Liver (tissue), 9 donors: Measurements from ENCODE around the gene B3GALT2. TPM values are rescaled to one million over a fixed set of nuclear protein-coding genes. Genes with fewer than 3 reads are reported as not detected.

Source experiments
- DNase-seq: peaks from one replicate; pipeline ENCODE4 v3.0.0-alpha.2; 2017; ENCODE audit warnings: low spot score
- H3K27ac ChIP-seq, 2 donors: one replicate each; pipeline ENCODE4 v1.7.0; 2013; ENCODE audit warnings: inconsistent platforms in 2 of 2, low read length in 2 of 2, control low read depth in 1 of 2, low read depth in 1 of 2, mild to moderate bottlenecking in 1 of 2
- H3K27me3 ChIP-seq, 4 donors: one replicate each; pipeline versions ENCODE4 v1.6.1 to v1.7.0; 2013; ENCODE audit warnings: low read length in 3 of 4, inconsistent platforms in 1 of 4, mild to moderate bottlenecking in 1 of 4, moderate library complexity in 1 of 4; ENCODE audit not compliant: control insufficient read depth in 4 of 4, insufficient read depth in 4 of 4
- H3K36me3 ChIP-seq, 4 donors: one replicate each; pipeline versions ENCODE4 v1.6.1 to v1.7.0; 2013; ENCODE audit warnings: low read length in 3 of 4, mild to moderate bottlenecking in 3 of 4, low read depth in 1 of 4, moderate library complexity in 1 of 4; ENCODE audit not compliant: control insufficient read depth in 4 of 4, insufficient read depth in 3 of 4
- H3K4me1 ChIP-seq, 4 donors: one replicate each; pipeline versions ENCODE4 v1.6.1 to v1.7.0; 2013; ENCODE audit warnings: low read length in 3 of 4, mild to moderate bottlenecking in 3 of 4, moderate library complexity in 1 of 4; ENCODE audit not compliant: control insufficient read depth in 4 of 4, insufficient read depth in 4 of 4
- H3K4me3 ChIP-seq, 3 donors: one replicate each; pipeline versions ENCODE4 v1.6.1 to v1.7.0; 2013; ENCODE audit warnings: low read length in 3 of 3, control low read depth in 1 of 3, low read depth in 1 of 3, mild to moderate bottlenecking in 1 of 3
- H3K9ac ChIP-seq, 2 donors: one replicate each; pipeline ENCODE4 v1.7.0; 2013; ENCODE audit warnings: low read length in 2 of 2, mild to moderate bottlenecking in 2 of 2, moderate library complexity in 2 of 2, control low read depth in 1 of 2, low read depth in 1 of 2
- H3K9me3 ChIP-seq, 4 donors: one replicate each; pipeline versions ENCODE4 v1.6.1 to v1.7.0; 2013; ENCODE audit warnings: low read length in 3 of 4; ENCODE audit not compliant: control insufficient read depth in 4 of 4
- ATF3 ChIP-seq: IDR thresholded peaks from 2 replicates; pipeline ENCODE4 v1.6.1; 2016; ENCODE audit warnings: antibody characterized with exemption
- CTCF ChIP-seq: fragments of 150-350 bp; IDR thresholded peaks from 2 replicates; pipeline ENCODE4 v1.5.1; 2017; ENCODE audit warnings: improper control_type of control experiment, low read depth, low read length; ENCODE audit not compliant: missing input control
- EGR1 ChIP-seq, 2 donors: IDR thresholded peaks; 2 replicates each; pipeline ENCODE4 v1.6.1; 2016 to 2018; ENCODE audit warnings: antibody characterized with exemption in 2 of 2, low read depth in 2 of 2
- FOXA1 ChIP-seq: IDR thresholded peaks from 2 replicates; pipeline ENCODE4 v1.6.1; 2016; ENCODE audit warnings: antibody characterized with exemption
- FOXA2 ChIP-seq: IDR thresholded peaks from 2 replicates; pipeline ENCODE4 v1.6.1; 2016; ENCODE audit warnings: antibody characterized with exemption
- GABPA ChIP-seq, 2 donors: IDR thresholded peaks in 1 of 2; conservative IDR thresholded peaks in 1 of 2; 2 replicates each; pipeline ENCODE4 v1.6.1; 2016; ENCODE audit warnings: antibody characterized with exemption in 2 of 2, mild to moderate bottlenecking in 1 of 2, moderate library complexity in 1 of 2
- HNF4A ChIP-seq, 2 donors: conservative IDR thresholded peaks; 2 replicates each; pipeline ENCODE4 v1.6.1; 2016; ENCODE audit warnings: antibody characterized with exemption in 2 of 2, mild to moderate bottlenecking in 2 of 2
- JUND ChIP-seq, 2 donors: IDR thresholded peaks; 2 replicates each; pipeline ENCODE4 v1.6.1; 2016; ENCODE audit warnings: antibody characterized with exemption in 2 of 2
- MAX ChIP-seq: IDR thresholded peaks from 2 replicates; pipeline ENCODE4 v1.6.1; 2016; ENCODE audit warnings: antibody characterized with exemption
- NR2F2 ChIP-seq: IDR thresholded peaks from 2 replicates; pipeline ENCODE4 v1.6.1; 2016; ENCODE audit warnings: antibody characterized with exemption
- RAD21 ChIP-seq, 2 donors: IDR thresholded peaks; 2 replicates each; pipeline ENCODE4 v1.6.1; 2016; ENCODE audit warnings: antibody characterized with exemption in 2 of 2, mild to moderate bottlenecking in 2 of 2
- REST ChIP-seq: IDR thresholded peaks from 2 replicates; pipeline ENCODE4 v1.6.1; 2016; ENCODE audit warnings: antibody characterized with exemption, mild to moderate bottlenecking
- RXRA ChIP-seq, 2 donors: IDR thresholded peaks; 2 replicates each; pipeline ENCODE4 v1.6.1; 2017 to 2018; ENCODE audit warnings: antibody characterized with exemption in 2 of 2, mild to moderate bottlenecking in 1 of 2
- SP1 ChIP-seq: IDR thresholded peaks from 2 replicates; pipeline ENCODE4 v1.6.1; 2018; ENCODE audit warnings: antibody characterized with exemption, mild to moderate bottlenecking
- YY1 ChIP-seq: IDR thresholded peaks from 2 replicates; pipeline ENCODE4 v1.6.1; 2016; ENCODE audit warnings: antibody characterized with exemption, mild to moderate bottlenecking
- ZBTB33 ChIP-seq: IDR thresholded peaks from 2 replicates; pipeline ENCODE4 v1.6.1; 2016; ENCODE audit warnings: antibody characterized with exemption
- WGBS: extraction: QIAGEN DNeasy Blood & Tissue Kit; methylation state at CpG from one replicate; pipeline ENCODE4 v1.1.7; 2013; 5-methylcytosine and 5-hydroxymethylcytosine counted together
- polyA plus RNA-seq, 2 donors: library from polyadenylated mRNA; stranded (reverse) in 1 of 2; unstranded in 1 of 2; fragments of 200-250 nt in 1 of 2; fragments of >200 nt in 1 of 2; fragmentation: Nextera tagmentation in 1 of 2; extraction: Ambion mirVana in 1 of 2; gene quantifications; one replicate each; pipeline versions ENCODE4 v1.2.1 to v1.2.3, GENCODE V29; 2013 to 2015
- total RNA-seq, 2 donors: library from RNA; depleted of rRNA; stranded (reverse); fragments of >200 nt; gene quantifications; one replicate each; pipeline ENCODE4 v1.2.3, GENCODE V29; 2014
- donor health status: healthy.
- donor health status: healthy.
- donor health status: healthy.
- donor health status: healthy.
- donor health status: healthy.

Gene B3GALT2
- total and polyA plus RNA-seq, 4 donors: 0.10 to 1.9 (median 0.35) TPM

- Histone ChIP-seq H3K9ac (no peak overlapping the region), H3K4me1 (no peaks in the 10 kb centered on the region), H3K27me3 (no peaks in the 10 kb centered on the region), H3K9me3 (no peaks in the 10 kb centered on the region), H3K27ac (no peak overlapping the region), H3K4me3 (no peak overlapping the region), H3K36me3 (peaks cover 7 to 36% (median 26%) of the 10 kb centered on the region in 4 donors)
- WGBS: 92% methylated on average over 5 of the region's 5 CpGs
- DNase-seq: no peak
- TF ChIP-seq YY1: no peak
- TF ChIP-seq RXRA (IDR thresholded peaks at IDR 0.05): no peak
- TF ChIP-seq GABPA (IDR thresholded peaks at IDR 0.05 in 1 of 2, conservative IDR thresholded peaks at IDR 0.05 in 1 of 2): no peak
- TF ChIP-seq JUND (IDR thresholded peaks at IDR 0.05): no peak
Measured at GRCh38 chr1:193144361-193144938, 42.0 kb downstream of the B3GALT2 start.

GRCh38 chr1:193143285-193143684, 43.1 kb downstream of the B3GALT2 start:
- peaks cover 7 to 33% (median 25%) of the 10 kb centered on the region in 4 donors for H3K36me3 ChIP-seq
- DNase-seq: no peak
- no peaks in the 10 kb centered on the region for H3K4me1 ChIP-seq
- WGBS: 77% methylated on average over 1 of the region's 1 CpG
- no peaks in the 10 kb centered on the region for H3K27me3 ChIP-seq
- no peak overlapping the region for H3K27ac ChIP-seq
- no peak for TF ChIP-seq GABPA (IDR thresholded peaks at IDR 0.05 in 1 of 2, conservative IDR thresholded peaks at IDR 0.05 in 1 of 2)
- peak; percentile 59 to 66 for TF ChIP-seq RAD21 (IDR thresholded peaks at IDR 0.05)
- TF ChIP-seq CTCF: peak; percentile 9
- H3K9me3 ChIP-seq: no peaks in the 10 kb centered on the region
- no peak overlapping the region for H3K9ac ChIP-seq
- H3K4me3 ChIP-seq: no peak overlapping the region

- no peak overlapping the region for H3K9ac ChIP-seq
- no peak overlapping the region for H3K27ac ChIP-seq
- no peak for TF ChIP-seq ATF3
- TF ChIP-seq EGR1 (IDR thresholded peaks at IDR 0.05; ENCODE audit: low read depth in 2 of 2): no peak
- TF ChIP-seq FOXA2: no peak
- TF ChIP-seq REST: no peak
- no peak for TF ChIP-seq MAX
- no peak for TF ChIP-seq CTCF
- no peak for TF ChIP-seq FOXA1
- no peak for TF ChIP-seq SP1
- no peak for TF ChIP-seq JUND (IDR thresholded peaks at IDR 0.05)
- TF ChIP-seq RXRA (IDR thresholded peaks at IDR 0.05): no peak
- no peak for TF ChIP-seq GABPA (IDR thresholded peaks at IDR 0.05 in 1 of 2, conservative IDR thresholded peaks at IDR 0.05 in 1 of 2)
- no peak for TF ChIP-seq NR2F2
- TF ChIP-seq YY1: no peak
- TF ChIP-seq RAD21 (IDR thresholded peaks at IDR 0.05): no peak
- no peak for TF ChIP-seq ZBTB33
- TF ChIP-seq HNF4A (conservative IDR thresholded peaks at IDR 0.05): no peak
- DNase-seq: no peak
- no peaks in the 10 kb centered on the region for H3K4me1 ChIP-seq
- no peaks in the 10 kb centered on the region for H3K9me3 ChIP-seq
- H3K27me3 ChIP-seq: no peaks in the 10 kb centered on the region
- no peak overlapping the region for H3K4me3 ChIP-seq
- WGBS: 82% methylated on average over 2 of the region's 2 CpGs
- H3K36me3 ChIP-seq: peaks cover 6 to 31% (median 22%) of the 10 kb centered on the region in 4 donors
Measured at GRCh38 chr1:193142409-193142808, 44.0 kb downstream of the B3GALT2 start.
